ENCODE data around the gene DNAH14. TPM values are rescaled to one million over a fixed set of nuclear protein-coding genes. Genes with fewer than 3 reads are reported as not detected.

DNAH14 gene
- total and polyA plus RNA-seq, 2 experiments from 2014 or later, result 55.3 to 80.2 TPM

GRCh38 chr1:224897529-224898327 is 31.7 kb upstream of the DNAH14 start:
- Histone ChIP-seq H4K20me1 (replicated peaks; ENCODE audit: insufficient read depth) (no peaks in the 10 kb centered on the region), H3K4me2 (no peak overlapping the region), H3K27me3 (ENCODE audit: insufficient read depth) (no peaks in the 10 kb centered on the region), H3K4me3 (no peak overlapping the region), H3K9me2 (ENCODE audit: insufficient read depth) (0 out of 2 replicates have a peak, but pooled peaks cover 9% of the 10 kb centered on the region), H3K4me1 (ENCODE audit: insufficient read depth) (no peaks in the 10 kb centered on the region), H2AFZ (no peak overlapping the region), H3K36me3 (ENCODE audit: insufficient read depth) (no peaks in the 10 kb centered on the region), H3K79me2 (replicated peaks; ENCODE audit: insufficient read depth) (no peaks in the 10 kb centered on the region), H3F3A (replicated peaks; ENCODE audit: low read depth) (no peaks in the 10 kb centered on the region), H3K27ac (ENCODE audit: low read depth) (no peak overlapping the region)
- TF ChIP-seq STAT1 (IDR thresholded peaks at IDR 0.05; ENCODE audit: unreplicated experiment) (no peak), NANOG (IDR thresholded peaks at IDR 0.05; ENCODE audit: borderline replicate concordance) (no peak), ZNF114 (CRISPR knock-in tag; IDR thresholded peaks at IDR 0.05) (no peak), EZH2 (IDR thresholded peaks at IDR 0.05; ENCODE audit: low read depth, unreplicated experiment) (no peak)
- DNase-seq (ENCODE audit: low spot score), result no peak
- H3K36me3 Mint-ChIP-seq (ENCODE audit: low read depth), result peaks cover 3% of the 10 kb centered on the region; the same call in 1 of the 3 replicates
- H3K9me3 Mint-ChIP-seq, result 0 out of 3 replicates have a peak, but pooled peaks cover 3% of the 10 kb centered on the region
- no peaks in the 10 kb centered on the region for H3K4me1 Mint-ChIP-seq
- peaks cover 1% of the 10 kb centered on the region for H3K27me3 Mint-ChIP-seq (ENCODE audit: insufficient read depth, low read depth, poor library complexity)
- ATAC-seq, result no peak
- H3K4me3 Mint-ChIP-seq, result no peak overlapping the region
- H3K27ac Mint-ChIP-seq, result no peak overlapping the region

- Histone ChIP-seq H4K20me1 (replicated peaks; ENCODE audit: insufficient read depth) (no peaks in the 10 kb centered on the region), H3F3A (replicated peaks; ENCODE audit: low read depth) (no peaks in the 10 kb centered on the region), H3K4me1 (ENCODE audit: insufficient read depth) (no peaks in the 10 kb centered on the region), H3K27ac (ENCODE audit: low read depth) (no peak overlapping the region), H3K9me2 (ENCODE audit: insufficient read depth) (0 out of 2 replicates have a peak, but pooled peaks cover 9% of the 10 kb centered on the region), H3K27me3 (ENCODE audit: insufficient read depth) (no peaks in the 10 kb centered on the region), H3K79me2 (replicated peaks; ENCODE audit: insufficient read depth) (no peaks in the 10 kb centered on the region), H3K4me2 (no peak overlapping the region), H3K36me3 (ENCODE audit: insufficient read depth) (no peaks in the 10 kb centered on the region), H2AFZ (no peak overlapping the region), H3K4me3 (no peak overlapping the region)
- Mint-ChIP-seq H3K4me1 (no peaks in the 10 kb centered on the region), H3K9me3 (0 out of 3 replicates have a peak, but pooled peaks cover 3% of the 10 kb centered on the region), H3K27ac (no peak overlapping the region), H3K36me3 (ENCODE audit: low read depth) (peaks cover 3% of the 10 kb centered on the region; the same call in 1 of the 3 replicates), H3K27me3 (ENCODE audit: insufficient read depth, low read depth, poor library complexity) (peaks cover 1% of the 10 kb centered on the region), H3K4me3 (no peak overlapping the region)
- no peak for DNase-seq (ENCODE audit: low spot score)
- ATAC-seq, result no peak
- TF ChIP-seq ZNF462 (CRISPR knock-in tag; IDR thresholded peaks at IDR 0.05) (no peak), REST (IDR thresholded peaks at IDR 0.05; ENCODE audit: unreplicated experiment) (no peak), ZNF114 (CRISPR knock-in tag; IDR thresholded peaks at IDR 0.05) (no peak), NANOG (IDR thresholded peaks at IDR 0.05; ENCODE audit: borderline replicate concordance) (no peak), ZNF331 (CRISPR knock-in tag; IDR thresholded peaks at IDR 0.05; ENCODE audit: low read depth) (no peak), CTCF (conservative IDR thresholded peaks at IDR 0.05; ENCODE audit: low read depth in 2 of 2) (no peak), EZH2 (IDR thresholded peaks at IDR 0.05; ENCODE audit: low read depth, unreplicated experiment) (no peak)
Measured at GRCh38 chr1:224898937-224899336, 30.5 kb upstream of the DNAH14 start.

Measured in GM23338 (cell line).